GM15510 (cell line): Measurements from ENCODE around the gene TSPAN31.

ENCODE experiments used
- POLR2A ChIP-seq: IDR thresholded peaks from 3 replicates; pipeline ENCODE4 v1.6.1; 2011; ENCODE audit warnings: borderline replicate concordance; ENCODE audit not compliant: insufficient read length; ENCODE audit errors: extremely low read depth

TSPAN31 gene

GRCh38 chr12:57744777-57745484 is at the start of gene TSPAN31:
TSPAN31 (plus strand) TSS chr12:57745039; CDS start chr12:57745155, 116 bp downstream.
- TF ChIP-seq POLR2A, result no peak

- no peak for TF ChIP-seq POLR2A
These were observed 48.9 kb upstream of the TSPAN31 start for GRCh38 chr12:57695770-57696432.

- no peak for TF ChIP-seq POLR2A
These were observed 47.8 kb upstream of the TSPAN31 start for GRCh38 chr12:57697076-57697475.

GRCh38 chr12:57698414-57698813 is 46.4 kb upstream of the TSPAN31 start:
- no peak for TF ChIP-seq POLR2A

GRCh38 chr12:57700317-57700716 is 44.5 kb upstream of the TSPAN31 start:
- TF ChIP-seq POLR2A, result no peak

- TF ChIP-seq POLR2A, result no peak
These were observed 37.6 kb upstream of the TSPAN31 start for GRCh38 chr12:57707250-57707649.

GRCh38 chr12:57708296-57708695 is 36.5 kb upstream of the TSPAN31 start:
- TF ChIP-seq POLR2A, result no peak

GRCh38 chr12:57712701-57713100 is 32.1 kb upstream of the TSPAN31 start:
- no peak for TF ChIP-seq POLR2A

GRCh38 chr12:57713209-57713608 is 31.6 kb upstream of the TSPAN31 start:
- TF ChIP-seq POLR2A, result no peak

- TF ChIP-seq POLR2A, result no peak
These were observed 29.1 kb upstream of the TSPAN31 start for GRCh38 chr12:57715786-57716185.

- TF ChIP-seq POLR2A, result no peak
These were observed 28.5 kb upstream of the TSPAN31 start for GRCh38 chr12:57716305-57716704.

GRCh38 chr12:57717131-57717530 is 27.7 kb upstream of the TSPAN31 start:
- TF ChIP-seq POLR2A, result no peak

GRCh38 chr12:57717846-57718640 is 26.8 kb upstream of the TSPAN31 start:
- TF ChIP-seq POLR2A, result no peak

- no peak for TF ChIP-seq POLR2A
These were observed 26.0 kb upstream of the TSPAN31 start for GRCh38 chr12:57718641-57719528.
